HepG2 (cell line): ENCODE measurements around the gene EMILIN1. TPM values are rescaled to one million over a fixed set of nuclear protein-coding genes. Genes with fewer than 3 reads are reported as not detected.
A peak's percentile ranks its signal among the peaks of the same experiment; 100 is the strongest.

Experiments used
- AKAP8 ChIP-seq: sonication (generic); formaldehyde crosslinking; IDR thresholded peaks from 2 replicates; pipeline ENCODE4 v1.5.1; 2020; ENCODE audit warnings: mild to moderate bottlenecking, missing genetic modification reagents
- CBX1 ChIP-seq: IDR thresholded peaks from one replicate; pipeline ENCODE4 v1.6.1; 2016; ENCODE audit warnings: antibody characterized with exemption, low read depth
- DRAP1 ChIP-seq: IDR thresholded peaks from 2 replicates; pipeline ENCODE4 v1.6.1; 2016; ENCODE audit warnings: missing genetic modification reagents, missing compliant biosample characterization
- FOXO1 ChIP-seq: sonication (generic); formaldehyde crosslinking; IDR thresholded peaks from 2 replicates; pipeline ENCODE4 v1.4.0; 2020; ENCODE audit warnings: missing genetic modification reagents
- KDM3A ChIP-seq: IDR thresholded peaks from 2 replicates; pipeline ENCODE4 v1.6.1; 2018; ENCODE audit warnings: low read depth, missing compliant biosample characterization
- PCBP1 ChIP-seq: fragments of 200-400 bp; formaldehyde crosslinking; IDR thresholded peaks from 2 replicates; pipeline ENCODE4 v1.6.1; 2017; ENCODE audit warnings: mild to moderate bottlenecking, low read depth, low read length, borderline replicate concordance
- POLR2AphosphoS2 ChIP-seq: IDR thresholded peaks from 2 replicates; pipeline ENCODE4 v1.6.1; 2011; ENCODE audit warnings: low read depth, low read length, improper control_type of control experiment
- POLR2G ChIP-seq: fragments of 200-400 bp; formaldehyde crosslinking; IDR thresholded peaks from 2 replicates; pipeline ENCODE4 v1.6.1; 2018; ENCODE audit warnings: mild to moderate bottlenecking, low read depth, low read length, moderate library complexity
- SIN3B ChIP-seq: fragments of 150-350 bp; IDR thresholded peaks from 2 replicates; pipeline ENCODE4 v1.6.1; 2014; ENCODE audit warnings: low read length
- TAF15 ChIP-seq: fragments of 200-400 bp; formaldehyde crosslinking; IDR thresholded peaks from one replicate; pipeline ENCODE4 v1.6.1; 2018; ENCODE audit warnings: mild to moderate bottlenecking, low read depth, low read length; ENCODE audit not compliant: poor library complexity, severe bottlenecking
- TGIF2 ChIP-seq: IDR thresholded peaks from 2 replicates; pipeline ENCODE4 v1.6.1; 2016; ENCODE audit warnings: control low read depth, missing compliant biosample characterization
- TRIM22 ChIP-seq: fragments of 450-650 bp; IDR thresholded peaks from 2 replicates; pipeline ENCODE4 v1.6.1; 2017
- ZNF225 ChIP-seq: sonication (generic); formaldehyde crosslinking; IDR thresholded peaks from 2 replicates; pipeline ENCODE4 v1.4.0; 2020; ENCODE audit warnings: mild to moderate bottlenecking, missing genetic modification reagents
- ZNF44 ChIP-seq: sonication (generic); formaldehyde crosslinking; IDR thresholded peaks from 2 replicates; pipeline ENCODE4 v1.5.1; 2020; ENCODE audit warnings: mild to moderate bottlenecking, missing genetic modification reagents
- ZNF501 ChIP-seq: sonication (generic); formaldehyde crosslinking; IDR thresholded peaks from 2 replicates; pipeline ENCODE4 v1.5.1; 2020; ENCODE audit warnings: mild to moderate bottlenecking, moderate library complexity, missing genetic modification reagents
- ZNF781 ChIP-seq: sonication (generic); formaldehyde crosslinking; IDR thresholded peaks from 2 replicates; pipeline ENCODE4 v1.5.1; 2020; ENCODE audit warnings: borderline replicate concordance, mild to moderate bottlenecking, missing genetic modification reagents; ENCODE audit errors: not compliant biosample characterization
- ZNF788 ChIP-seq: sonication (generic); formaldehyde crosslinking; IDR thresholded peaks from 2 replicates; pipeline ENCODE4 v1.5.0; 2020; ENCODE audit warnings: mild to moderate bottlenecking, missing genetic modification reagents, borderline replicate concordance
- polyA plus RNA-seq, 8 experiments: library from polyadenylated mRNA; depleted of rRNA in 3 of 8; stranded (reverse) in 7 of 8; unstranded in 1 of 8; fragments of >200 nt; fragmentation: Illumina TruSeq in 4 of 8; extraction: Trizol in 4 of 8; gene quantifications; 2 replicates each; pipeline versions ENCODE4 v1.2.1 to v1.2.3, GENCODE V29; 2011 to 2016; ENCODE audit warnings: low read depth in 4 of 8, missing spikeins in 1 of 8, mixed read lengths in 1 of 8; ENCODE audit not compliant: insufficient read depth in 1 of 8
- total RNA-seq, 5 experiments: library from RNA; depleted of rRNA; stranded (reverse); fragments of >200 nt; fragmentation: Illumina TruSeq; extraction: Trizol; gene quantifications; 2 replicates each; pipeline ENCODE4 v1.2.3, GENCODE V29; 2016; ENCODE audit warnings: low read depth in 1 of 5
- TF ChIP-seq, protein P1 (sequence below): sonication (generic); formaldehyde crosslinking; IDR thresholded peaks from 2 replicates; pipeline ENCODE4 v1.8.1; 2022; ENCODE audit warnings: low read depth, mild to moderate bottlenecking, missing genetic modification reagents
- TF ChIP-seq, protein P2 (sequence below): sonication (generic); formaldehyde crosslinking; IDR thresholded peaks from 2 replicates; pipeline ENCODE4 v1.8.0; 2022; ENCODE audit warnings: low read depth, missing genetic modification reagents

Gene EMILIN1
- total and polyA plus RNA-seq, 2 of the 13 experiments (the other 11 are each of a cell fraction or from before 2014, with no cell fraction given) = 8.1 to 9.7 TPM

DNA sequence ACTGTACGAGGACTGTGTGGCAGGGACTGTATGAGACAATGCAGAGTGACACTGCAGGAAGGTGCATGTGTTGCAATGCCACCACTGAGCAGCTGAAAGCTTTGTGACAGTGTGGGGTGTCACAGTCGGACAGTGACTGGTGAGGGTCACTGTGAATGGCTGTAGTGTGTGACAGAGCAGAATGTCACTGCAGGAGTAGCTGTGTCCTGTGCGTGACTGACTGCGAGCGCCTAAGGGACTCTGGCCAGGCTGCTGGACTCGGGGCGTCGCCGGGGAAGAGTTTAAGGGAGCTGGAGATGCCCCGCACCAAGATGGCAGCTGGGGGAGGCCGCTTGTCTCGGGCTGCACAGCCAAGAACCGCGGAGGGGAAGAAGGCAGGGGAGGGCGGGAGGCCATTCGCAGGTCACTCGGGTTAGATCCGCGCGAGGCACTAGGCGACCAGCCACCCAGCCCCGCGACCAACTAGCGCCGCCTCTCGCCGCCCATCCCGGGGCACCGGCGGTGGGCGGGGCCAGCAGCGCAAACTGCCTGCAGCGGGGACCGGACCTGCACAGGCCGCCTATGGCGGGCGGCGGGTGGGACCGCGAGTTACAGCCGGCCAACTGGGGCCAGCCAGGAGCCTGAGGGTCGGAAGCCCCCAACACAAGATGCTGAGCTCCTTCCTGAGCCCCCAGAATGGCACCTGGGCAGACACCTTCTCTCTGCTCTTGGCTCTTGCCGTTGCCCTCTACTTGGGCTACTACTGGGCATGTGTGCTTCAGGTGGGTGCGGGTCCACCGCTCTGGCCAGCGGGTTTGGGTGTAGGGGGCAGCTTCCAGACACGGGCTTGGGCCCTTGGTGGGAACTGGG is 45.1 kb downstream of the EMILIN1 start, which contains the start of gene ABHD1 (continued):
- TF ChIP-seq TRIM22 (no peak), SIN3B (0 out of 2 replicates have a peak, but pooled peaks have one; percentile 25), ZNF788 (CRISPR knock-in tag) (peak; percentile 31; the same call in 1 of the 2 replicates), TGIF2 (CRISPR knock-in tag) (peak; percentile 85), FOXO1 (CRISPR knock-in tag) (no peak), ZNF781 (CRISPR knock-in tag) (peak; percentile 52), AKAP8 (CRISPR knock-in tag) (peak; percentile 74; the same call in 1 of the 2 replicates), CBX1 (peak; percentile 88), DRAP1 (CRISPR knock-in tag) (peak; percentile 51; the same call in 1 of the 2 replicates), ZNF501 (CRISPR knock-in tag) (peak; percentile 47; the same call in 1 of the 2 replicates), KDM3A (peak; percentile 68; the same call in 1 of the 2 replicates), TAF15 (peak; percentile 69), PCBP1 (0 out of 2 replicates have a peak, but pooled peaks have one; percentile 38), POLR2AphosphoS2 (peak; percentile 49; the same call in 1 of the 2 replicates), ZNF225 (CRISPR knock-in tag) (no peak; the same call in 1 of the 2 replicates), ZNF44 (CRISPR knock-in tag) (no peak), POLR2G (peak; percentile 78)
- TF ChIP-seq, protein P1, sequence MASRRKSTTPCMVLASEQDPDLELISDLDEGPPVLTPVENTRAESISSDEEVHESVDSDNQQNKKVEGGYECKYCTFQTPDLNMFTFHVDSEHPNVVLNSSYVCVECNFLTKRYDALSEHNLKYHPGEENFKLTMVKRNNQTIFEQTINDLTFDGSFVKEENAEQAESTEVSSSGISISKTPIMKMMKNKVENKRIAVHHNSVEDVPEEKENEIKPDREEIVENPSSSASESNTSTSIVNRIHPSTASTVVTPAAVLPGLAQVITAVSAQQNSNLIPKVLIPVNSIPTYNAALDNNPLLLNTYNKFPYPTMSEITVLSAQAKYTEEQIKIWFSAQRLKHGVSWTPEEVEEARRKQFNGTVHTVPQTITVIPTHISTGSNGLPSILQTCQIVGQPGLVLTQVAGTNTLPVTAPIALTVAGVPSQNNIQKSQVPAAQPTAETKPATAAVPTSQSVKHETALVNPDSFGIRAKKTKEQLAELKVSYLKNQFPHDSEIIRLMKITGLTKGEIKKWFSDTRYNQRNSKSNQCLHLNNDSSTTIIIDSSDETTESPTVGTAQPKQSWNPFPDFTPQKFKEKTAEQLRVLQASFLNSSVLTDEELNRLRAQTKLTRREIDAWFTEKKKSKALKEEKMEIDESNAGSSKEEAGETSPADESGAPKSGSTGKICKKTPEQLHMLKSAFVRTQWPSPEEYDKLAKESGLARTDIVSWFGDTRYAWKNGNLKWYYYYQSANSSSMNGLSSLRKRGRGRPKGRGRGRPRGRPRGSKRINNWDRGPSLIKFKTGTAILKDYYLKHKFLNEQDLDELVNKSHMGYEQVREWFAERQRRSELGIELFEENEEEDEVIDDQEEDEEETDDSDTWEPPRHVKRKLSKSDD (CRISPR knock-in tag) = peak; percentile 92
- TF ChIP-seq, protein P2, sequence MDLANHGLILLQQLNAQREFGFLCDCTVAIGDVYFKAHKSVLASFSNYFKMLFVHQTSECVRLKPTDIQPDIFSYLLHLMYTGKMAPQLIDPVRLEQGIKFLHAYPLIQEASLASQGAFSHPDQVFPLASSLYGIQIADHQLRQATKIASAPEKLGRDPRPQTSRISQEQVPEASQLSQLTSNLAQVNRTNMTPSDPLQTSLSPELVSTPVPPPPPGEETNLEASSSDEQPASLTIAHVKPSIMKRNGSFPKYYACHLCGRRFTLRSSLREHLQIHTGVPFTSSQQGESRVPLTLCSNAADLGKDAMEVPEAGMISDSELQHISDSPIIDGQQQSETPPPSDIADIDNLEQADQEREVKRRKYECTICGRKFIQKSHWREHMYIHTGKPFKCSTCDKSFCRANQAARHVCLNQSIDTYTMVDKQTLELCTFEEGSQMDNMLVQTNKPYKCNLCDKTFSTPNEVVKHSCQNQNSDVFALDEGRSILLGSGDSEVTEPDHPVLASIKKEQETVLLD (CRISPR knock-in tag) = no peak; the same call in 1 of the 2 replicates
